Left renal pelvis (tissue), 4 donors: ENCODE data around the gene HAPSTR1. TPM values are rescaled to one million over a fixed set of nuclear protein-coding genes. Genes with fewer than 3 reads are reported as not detected.
"Not testable (repeated sequence)": the region's sequence is repeated elsewhere in the genome, so short reads cannot be mapped to it uniquely, and the experiment has no call there.

ENCODE experiments used
- DNase-seq, 4 donors: peaks; one replicate each; pipeline ENCODE4 v3.0.0-alpha.2; 2013; ENCODE audit warnings: low read depth in 4 of 4, low spot score in 3 of 4
- polyA plus RNA-seq, 4 donors: library from polyadenylated mRNA; unstranded; fragments of 120-200 nt; gene quantifications; one replicate each; pipeline ENCODE4 v1.2.1, GENCODE V29; 2013; ENCODE audit not compliant: insufficient read length in 4 of 4

The HAPSTR1 gene
- polyA plus RNA-seq, 4 donors: 42.7 to 53.1 (median 47.5) TPM

DNA sequence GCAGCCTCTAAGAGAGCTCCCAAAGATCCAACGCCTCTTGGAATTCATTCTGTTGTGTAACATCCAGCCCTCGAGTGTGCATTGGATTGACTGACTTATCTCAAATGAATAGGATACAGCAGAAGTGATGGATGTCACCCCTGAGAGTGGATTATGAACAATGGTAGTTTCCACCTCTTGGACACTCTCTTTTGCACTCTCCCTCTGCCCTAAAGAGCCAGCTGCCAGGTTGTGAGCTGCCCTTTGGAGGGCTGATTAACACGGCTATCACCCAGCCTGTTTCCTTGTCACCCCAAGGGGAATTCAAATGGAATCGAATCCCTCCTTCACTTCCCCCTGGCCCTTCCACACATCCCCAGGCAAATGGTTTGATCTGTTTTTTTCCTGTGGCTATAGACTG is 21.2 kb upstream of the HAPSTR1 start:
- no peak for DNase-seq

DNA sequence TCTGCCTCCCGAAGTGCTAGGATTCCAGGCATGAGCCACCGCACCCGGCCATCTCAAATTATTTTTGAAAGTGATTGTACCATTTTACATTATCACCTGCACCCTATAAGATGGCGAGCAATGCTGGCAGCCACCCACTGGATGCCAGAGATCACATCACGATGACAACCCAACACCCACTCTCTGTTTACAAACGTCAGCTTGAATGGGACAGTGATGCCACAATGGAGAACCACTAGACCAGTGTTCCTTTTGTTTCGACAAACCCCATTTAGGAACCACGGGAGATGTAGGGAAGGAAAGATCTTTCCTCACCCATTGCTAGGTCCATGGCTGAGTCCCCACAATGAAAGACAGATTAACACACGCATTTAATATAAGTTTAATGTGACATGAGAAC is 20.1 kb upstream of the HAPSTR1 start:
- no peak for DNase-seq

DNA sequence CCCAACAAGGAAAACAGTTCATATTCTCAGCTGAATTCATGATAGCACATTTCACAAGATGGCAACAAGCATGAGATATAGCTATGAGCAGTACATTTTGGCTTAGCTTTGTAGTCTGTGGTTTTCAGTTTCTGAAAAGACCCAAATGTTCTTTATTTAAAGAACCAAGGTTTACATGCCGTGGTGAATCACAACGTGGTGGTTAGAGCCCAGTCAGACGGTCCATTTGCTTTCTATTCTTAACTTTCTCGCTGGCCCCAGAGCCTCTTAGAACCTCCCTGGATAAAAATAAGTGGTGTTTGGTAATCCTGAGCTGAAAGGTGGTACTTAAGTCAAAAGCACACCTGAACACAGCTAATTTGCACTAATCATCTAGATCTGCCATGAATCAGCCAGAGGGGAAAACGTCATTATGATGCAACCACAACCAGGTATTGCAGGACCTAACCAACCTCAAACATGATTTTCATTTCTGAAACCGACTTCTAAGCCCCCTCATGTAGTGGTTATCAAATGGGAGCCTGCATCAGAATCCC is 18.6 kb upstream of the HAPSTR1 start:
- DNase-seq: no peak

DNA sequence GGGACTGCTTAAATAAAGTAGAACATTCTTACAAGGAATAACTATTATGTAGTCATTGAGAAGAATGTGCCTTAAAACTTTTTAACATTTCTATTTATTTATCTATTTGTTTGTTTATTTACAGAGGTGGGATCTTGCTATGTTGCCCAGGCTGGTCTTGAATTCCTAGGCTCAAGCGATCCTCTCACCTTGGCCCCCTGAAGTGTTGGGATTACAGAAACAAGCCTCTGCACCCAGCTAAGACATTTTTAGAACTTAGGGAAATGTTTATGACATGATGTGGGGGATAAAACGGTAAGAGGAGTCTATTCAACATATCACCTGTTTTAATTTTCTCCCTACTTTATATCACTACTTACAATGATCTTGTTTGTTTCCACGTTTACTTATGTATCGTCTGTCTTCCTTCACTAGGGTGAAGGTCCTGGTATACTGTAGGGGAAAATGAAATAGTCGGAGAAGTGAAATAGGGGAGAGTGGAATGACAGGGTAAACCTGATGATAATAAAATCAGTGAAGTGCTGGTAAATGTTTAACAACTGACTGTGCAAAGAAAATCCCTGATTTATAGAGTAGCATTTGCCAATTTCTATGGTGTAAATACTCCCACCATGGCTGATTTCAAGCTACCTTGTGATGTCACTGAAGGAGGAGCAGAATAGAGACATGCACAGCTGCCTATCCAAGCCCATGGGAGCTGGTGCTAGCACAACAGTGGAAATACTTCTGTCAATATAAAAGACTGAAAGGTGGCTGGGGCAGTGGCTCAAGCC is 16.0 kb upstream of the HAPSTR1 start:
- DNase-seq: no peak

DNA sequence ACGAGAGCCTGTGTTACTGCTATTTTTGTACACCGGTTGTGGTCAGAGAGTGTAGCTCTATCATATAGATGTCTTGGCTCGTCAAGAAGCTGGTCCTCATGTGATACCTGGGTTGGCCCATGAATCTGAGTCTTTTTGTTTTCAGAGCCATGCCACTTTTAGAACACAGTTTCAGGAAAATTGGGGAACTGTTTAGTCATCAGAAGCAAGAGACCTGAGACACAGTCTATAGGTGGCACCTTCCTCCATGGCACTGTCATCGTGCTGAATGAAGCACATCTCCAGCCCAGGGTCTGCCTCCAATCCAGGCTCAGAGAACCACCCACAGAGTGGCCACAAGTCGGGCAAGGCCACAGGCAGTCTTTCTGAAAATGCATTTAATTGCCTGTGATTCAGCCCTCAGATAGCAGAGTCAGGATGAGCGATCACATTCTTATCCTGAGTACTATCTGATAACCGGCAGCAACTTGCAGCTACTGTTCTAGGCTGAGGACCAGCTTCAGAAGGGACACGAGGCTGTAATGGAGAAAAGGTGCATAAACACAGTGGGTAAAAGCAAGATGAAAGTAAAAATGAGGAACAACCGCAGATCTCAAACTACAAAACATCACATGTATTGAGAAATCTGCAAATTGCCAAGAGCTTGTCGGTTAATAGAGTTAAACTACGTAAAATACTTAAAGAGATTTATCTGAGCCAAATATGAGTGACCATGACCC is 14.2 kb upstream of the HAPSTR1 start:
- DNase-seq: no peak

DNA sequence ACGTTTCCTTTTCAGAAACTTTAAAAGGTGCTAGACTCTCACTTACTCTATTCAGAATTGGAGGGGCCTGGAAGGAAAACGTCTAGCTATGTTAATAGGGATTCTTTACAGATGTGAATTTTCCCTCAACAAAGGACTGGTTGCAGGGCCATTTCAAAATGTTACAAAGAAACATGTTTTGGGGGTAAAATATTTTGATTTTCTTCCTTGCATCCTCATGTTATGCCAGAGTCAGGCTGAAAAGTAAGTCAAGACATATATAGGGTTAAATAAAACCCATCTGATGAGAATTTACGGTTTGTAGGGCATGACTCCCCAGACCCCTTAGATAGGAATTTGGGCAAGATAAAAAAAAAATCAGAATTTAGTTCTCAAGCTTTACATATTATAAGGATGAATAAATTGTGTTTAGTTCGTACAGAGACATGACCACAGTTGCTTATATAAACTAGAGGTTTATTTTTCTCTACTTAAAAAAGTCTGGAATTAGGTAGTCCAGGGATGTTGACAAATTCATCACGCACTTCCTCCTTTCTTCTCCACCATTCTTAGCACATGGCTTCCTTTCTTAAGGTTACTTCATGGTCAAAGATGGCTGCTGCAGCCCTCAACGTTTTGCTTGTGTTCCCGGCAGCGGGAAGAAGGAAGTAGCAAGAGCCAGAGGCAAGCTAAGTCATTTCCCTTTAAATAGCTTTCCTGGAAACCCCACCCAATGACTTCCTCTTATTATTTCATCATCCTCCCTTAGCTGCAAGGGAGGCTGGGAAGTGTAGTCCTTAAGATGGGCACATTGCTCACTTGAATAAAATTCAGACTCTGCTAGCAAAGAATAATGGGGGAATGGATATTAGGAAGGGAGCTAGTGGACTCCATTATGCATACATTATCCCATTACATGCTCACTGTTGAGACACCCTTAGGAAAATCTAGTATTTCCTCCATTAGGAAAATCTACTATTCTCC is 12.7 kb upstream of the HAPSTR1 start:
- DNase-seq: not testable (repeated sequence)

- no peak for DNase-seq
These were observed 12.0 kb upstream of the HAPSTR1 start for GRCh38 chr16:9079430-9079812.

DNA sequence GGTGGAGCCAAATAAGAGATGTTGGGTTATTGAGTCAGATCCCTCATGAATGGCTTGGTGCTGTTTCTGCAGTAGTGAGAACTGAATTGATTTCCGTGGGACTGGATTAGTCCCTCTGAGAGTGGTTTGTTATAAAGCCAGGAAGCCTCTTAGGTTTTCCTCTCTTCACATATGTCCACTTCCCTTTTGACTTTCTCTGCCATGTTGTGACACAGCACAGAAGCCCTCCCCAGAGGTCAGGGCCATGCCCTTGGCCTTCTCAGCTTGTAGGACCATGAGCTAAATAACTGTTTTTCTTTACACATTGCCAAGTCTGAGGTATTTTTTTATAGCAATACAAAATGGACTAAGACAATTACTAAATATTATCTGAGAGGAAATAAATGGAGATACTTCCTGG is 10.3 kb upstream of the HAPSTR1 start:
- DNase-seq: no peak

DNA sequence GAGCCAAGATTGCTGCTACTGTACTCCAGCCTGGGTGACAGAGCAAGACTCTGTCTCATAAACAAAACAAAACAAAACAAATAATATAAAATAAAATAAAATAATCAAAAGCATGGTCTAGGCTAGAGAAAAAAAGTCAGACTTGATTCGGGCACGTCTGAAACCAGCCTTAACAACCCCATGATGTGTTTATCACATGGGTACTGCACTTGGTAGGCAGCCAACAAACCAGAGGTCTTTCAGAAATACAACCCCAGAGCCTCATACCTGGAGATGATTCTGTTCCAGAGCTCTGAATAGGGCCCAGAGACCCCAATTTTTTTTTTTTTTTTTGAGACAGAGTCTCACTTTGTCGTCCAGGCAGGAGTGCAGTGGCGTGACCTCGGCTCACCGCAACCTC is 9.6 kb upstream of the HAPSTR1 start:
- DNase-seq: no peak

DNA sequence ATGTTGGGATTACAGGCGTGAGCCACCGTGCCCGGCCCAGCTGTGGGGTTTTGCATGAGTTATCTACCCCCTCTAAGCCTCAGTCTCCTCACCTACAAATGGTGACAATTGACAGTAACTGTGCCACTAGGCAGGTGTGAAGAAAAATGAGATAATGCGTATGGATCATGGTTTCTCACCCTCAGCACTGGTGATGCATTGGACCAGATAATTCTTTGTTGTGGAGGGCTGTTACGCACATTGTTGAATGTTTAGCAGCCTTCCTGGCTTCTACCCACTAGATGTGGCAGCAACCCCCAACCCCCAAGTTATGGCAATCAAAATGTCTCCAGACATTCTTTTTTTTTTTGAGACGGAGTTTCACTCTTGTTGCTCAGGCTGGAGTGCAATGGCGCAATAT is 9.0 kb upstream of the HAPSTR1 start:
- no peak for DNase-seq

DNA sequence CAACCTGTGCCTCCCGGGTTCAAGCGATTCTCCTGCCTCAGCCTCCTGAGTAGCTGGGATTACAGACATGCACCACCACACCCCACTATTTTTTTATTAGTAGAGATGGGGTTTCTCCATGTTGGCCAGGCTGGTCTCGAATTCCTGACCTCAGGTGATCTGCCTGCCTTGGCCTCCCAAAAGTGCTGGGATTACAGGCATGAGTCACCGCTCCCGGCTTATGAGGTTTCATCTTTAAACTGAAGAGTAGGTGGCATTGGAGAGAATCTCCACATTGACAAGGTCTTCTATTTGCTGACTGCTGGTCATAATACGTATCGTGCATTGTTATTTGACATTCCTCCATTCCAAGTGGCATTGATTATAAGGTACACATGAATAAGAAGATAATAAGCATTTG is 3.7 kb upstream of the HAPSTR1 start:
- DNase-seq: not testable (repeated sequence)

DNA sequence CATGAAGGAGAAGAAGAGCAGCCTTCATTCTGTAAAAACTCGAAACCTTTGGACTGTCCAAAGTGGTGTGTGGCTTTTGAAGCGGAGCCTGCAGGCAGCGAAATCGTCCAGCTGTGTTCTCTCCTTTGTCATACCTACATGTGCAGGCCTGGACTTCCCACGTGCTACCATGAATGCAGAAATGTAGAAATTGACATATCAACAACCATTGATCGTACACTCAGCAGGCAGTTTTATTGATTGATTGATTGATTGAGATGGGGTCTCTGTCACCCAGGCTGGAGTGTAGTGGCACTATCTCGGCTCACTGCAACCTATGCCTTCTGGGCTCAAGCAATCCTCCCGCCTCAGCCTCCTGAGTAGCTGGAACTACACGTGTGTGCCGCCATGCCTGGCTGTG is 2.6 kb upstream of the HAPSTR1 start:
- DNase-seq: no peak

GRCh38 chr16:9089660-9090059 is 1.8 kb upstream of the HAPSTR1 start:
- DNase-seq: no peak

DNA sequence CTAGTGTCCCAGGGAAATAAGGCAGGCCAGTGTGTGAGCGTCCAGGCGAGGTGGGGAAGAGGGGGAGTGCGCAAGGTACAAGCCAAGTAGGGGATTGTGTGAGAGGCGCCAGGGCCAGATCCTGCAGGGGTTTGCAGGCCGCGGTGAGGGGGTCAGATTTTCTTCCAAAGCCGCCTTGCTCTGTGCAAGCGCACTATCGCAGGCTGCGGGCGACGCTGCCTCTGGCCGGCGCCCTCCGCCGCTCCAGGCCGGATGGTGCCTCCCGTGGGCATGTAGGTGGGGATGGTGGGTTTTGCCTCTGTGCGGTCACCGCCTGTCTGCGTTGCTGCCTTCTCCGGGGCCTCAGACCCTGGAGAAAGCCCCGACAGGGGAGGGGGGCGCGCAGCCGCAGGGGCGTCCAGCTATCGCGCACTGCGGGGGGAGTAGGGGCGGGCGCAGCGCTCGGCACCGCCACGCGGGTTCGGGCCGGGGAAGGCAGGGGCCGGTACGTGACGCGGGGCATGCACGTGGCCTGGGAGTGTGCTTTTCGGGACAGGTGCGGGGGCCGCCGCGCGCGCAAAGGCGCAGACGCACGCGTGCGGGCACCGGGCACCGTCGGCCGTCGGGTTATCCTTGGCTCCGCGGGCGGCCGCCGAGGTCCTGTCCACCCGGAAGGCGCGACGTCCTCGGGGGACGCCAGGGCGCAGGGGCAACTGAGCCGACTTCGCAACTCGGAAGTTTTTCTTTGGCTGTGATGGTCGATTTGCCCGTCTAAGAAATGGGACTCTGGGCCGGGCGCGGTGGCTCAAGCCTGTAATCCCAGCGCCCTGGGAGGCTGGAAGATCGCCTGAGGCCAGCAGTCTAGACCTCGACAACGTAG is 1.1 kb upstream of the HAPSTR1 start:
- no peak for DNase-seq

DNA sequence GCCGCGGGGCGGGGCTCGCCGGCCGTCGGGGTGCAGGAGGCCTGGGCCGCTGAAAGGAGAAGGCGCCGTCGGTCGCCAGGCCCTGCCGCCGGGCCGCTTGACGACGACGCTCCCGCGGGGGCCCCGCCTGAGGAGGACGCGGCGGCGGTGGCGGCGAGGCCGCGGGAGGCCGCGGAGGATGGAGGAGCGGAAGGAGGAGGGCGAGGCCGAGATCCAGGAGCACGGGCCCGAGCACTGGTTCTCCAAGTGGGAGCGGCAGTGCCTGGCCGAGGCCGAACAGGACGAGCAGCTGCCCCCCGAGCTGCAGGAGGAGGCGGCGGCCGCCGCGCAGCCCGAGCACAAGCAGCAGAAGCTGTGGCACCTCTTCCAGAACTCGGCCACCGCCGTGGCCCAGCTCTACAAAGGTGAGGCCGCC is 430 bp downstream of the HAPSTR1 start:
- DNase-seq: no peak

- peak in 2 of 4 donors; percentile 22 to 26 for DNase-seq
These were observed 986 bp downstream of the HAPSTR1 start for GRCh38 chr16:9092282-9092977.

- DNase-seq: no peak
These were observed 1.5 kb downstream of the HAPSTR1 start for GRCh38 chr16:9092978-9093344.

- DNase-seq: no peak
These were observed 2.8 kb downstream of the HAPSTR1 start for GRCh38 chr16:9094011-9094846.
